Endothelial cell of hepatic sinusoid (primary cell): Measurements from ENCODE around the gene ANKRD11.
"Not testable (repeated sequence)": the region's sequence is repeated elsewhere in the genome, so short reads cannot be mapped to it uniquely, and the experiment has no call there.

ENCODE experiments used
- in situ Hi-C: cut with HindIII; loops from 2 replicates; pipeline ENCODE4 v1.10.0; 2017; ENCODE audit warnings: low sequenced_read_pairs

The ANKRD11 gene

DNA sequence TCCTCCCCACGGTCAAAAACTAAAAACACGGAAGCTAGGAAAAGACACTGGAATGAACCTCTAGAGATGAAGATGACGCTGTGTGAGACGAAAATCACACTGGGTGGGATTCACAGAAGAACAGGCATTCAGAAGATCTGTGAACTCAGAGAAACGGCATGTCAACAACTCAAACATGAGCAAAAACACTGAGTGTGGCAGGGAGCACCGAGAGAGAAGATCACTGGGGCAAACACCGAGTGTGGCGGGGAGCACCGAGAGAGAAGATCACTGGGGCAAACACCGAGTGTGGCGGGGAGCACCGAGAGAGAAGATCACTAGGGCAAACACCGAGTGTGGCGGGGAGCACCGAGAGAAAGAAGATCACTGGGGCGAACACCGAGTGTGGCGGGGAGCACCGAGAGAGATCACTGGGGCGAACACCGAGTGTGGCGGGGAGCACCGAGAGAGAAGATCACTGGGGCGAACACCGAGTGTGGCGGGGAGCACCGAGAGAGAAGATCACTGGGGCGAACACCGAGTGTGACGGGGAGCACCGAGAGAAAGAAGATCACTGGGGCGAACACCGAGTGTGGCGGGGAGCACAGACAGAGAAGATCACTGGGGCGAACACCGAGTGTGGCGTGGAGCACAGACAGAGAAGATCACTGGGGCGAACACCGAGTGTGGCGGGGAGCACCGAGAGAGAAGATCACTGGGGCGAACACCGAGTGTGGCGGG lies 100.7 kb downstream of the ANKRD11 start:
- in situ Hi-C loops = not testable (repeated sequence)

GRCh38 chr16:89388536-89388935 lies 101.8 kb downstream of the ANKRD11 start:
- in situ Hi-C loops = no loop called here

DNA sequence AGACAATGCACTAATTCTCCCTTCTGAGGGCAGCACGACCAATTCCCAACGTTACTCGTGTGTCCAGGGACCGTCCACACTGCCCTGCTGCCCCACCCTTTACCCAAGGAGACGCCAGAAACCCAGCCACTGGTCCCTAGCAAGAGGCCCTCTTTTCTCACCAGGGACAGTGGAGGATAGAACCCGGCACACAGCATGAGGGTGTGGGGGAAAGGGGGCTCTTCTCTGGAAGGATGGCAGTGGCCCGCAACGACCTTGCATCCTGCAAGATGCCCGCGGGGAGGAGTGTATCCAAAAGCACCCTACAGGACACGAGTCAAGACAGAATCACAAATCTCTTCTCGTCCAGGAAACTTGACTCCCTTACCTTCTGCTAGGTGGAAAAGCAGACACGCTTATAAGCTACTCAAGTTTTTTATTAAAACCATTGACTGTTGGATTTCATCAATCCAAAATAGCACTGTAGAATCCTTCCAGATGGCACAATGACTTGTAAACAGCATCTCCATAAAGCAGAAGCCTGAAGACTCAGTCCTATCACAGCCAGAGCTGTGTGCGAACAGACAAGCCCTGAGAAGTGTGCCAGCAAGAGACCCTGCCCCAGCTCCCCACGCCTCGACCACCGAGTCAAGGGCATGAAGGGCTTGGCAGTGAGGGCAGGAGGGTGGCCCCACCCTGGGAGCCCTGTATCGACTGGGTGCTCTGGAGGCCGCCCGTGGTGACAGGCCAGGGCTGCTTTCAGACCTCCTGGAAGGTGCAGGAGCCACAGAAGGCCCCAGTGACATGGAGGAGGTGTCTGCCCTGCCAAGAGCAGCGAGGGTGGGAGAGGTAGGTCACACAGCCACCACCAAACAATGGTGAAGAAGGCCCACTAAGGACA lies 103.8 kb downstream of the ANKRD11 start:
- in situ Hi-C loops = no loop called here

GRCh38 chr16:89385712-89386111 lies 104.6 kb downstream of the ANKRD11 start:
- in situ Hi-C loops = no loop called here

DNA sequence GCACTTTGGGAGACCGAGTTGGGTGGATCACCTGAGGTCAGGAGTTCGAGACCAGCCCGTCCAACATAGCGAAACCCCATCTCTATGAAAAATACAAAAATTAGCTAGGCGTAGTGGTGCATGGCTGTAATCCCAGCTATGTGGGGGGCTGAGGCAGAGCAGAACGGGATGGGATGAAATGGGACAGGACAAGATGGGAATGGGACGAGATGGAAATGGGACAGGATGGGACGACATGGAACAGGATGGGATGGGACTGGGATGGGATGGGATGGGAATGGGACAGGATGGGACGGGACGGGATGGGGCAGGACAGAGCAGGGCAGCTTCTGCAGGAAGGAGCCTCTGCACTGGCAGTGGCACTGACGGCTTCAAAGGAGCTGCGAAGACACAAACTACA lies 106.1 kb downstream of the ANKRD11 start:
- in situ Hi-C loops = no loop called here

DNA sequence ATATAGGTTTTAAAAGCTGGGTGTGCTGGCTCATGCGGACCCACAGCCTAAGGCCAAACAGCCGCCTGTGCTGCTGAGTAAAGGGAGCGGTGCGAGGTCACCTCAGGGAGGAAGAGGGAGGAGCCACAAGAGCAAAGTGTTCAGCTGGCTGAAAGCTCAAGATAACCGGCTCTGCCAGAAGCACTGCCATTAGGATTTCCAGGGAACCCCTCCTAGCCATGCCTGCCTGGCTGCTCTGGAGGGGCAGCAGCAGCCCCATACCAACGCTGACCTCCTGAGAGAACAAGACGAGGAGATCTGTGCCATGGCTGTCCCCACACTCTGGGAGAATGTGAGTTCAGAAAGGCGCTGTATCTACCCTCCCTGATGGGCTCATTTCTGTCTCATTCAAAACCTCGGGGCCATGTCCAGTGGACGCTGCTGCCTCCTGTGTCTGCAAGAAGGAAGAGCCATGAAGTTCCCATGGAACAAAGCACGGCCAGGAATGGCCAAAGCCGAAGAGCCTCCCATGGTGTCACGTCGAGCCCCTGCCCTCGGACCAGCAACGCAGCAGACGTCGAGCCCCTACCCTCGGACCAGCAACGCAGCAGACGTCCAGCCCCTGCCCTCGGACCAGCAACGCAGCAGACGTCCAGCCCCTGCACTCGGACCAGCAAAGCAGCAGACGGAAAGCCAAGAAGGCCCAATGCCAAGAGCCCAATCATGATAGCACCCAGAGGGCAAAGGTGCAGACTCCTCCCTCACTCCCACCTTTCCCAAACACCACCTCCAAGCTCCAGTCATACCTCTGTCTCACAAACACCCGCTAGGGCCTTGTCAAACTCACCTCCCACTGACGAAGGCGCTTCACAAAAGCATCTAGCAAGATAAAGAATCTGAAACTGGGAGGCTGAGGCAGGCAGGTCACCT lies 107.0 kb downstream of the ANKRD11 start:
- in situ Hi-C loops = no loop called here

DNA sequence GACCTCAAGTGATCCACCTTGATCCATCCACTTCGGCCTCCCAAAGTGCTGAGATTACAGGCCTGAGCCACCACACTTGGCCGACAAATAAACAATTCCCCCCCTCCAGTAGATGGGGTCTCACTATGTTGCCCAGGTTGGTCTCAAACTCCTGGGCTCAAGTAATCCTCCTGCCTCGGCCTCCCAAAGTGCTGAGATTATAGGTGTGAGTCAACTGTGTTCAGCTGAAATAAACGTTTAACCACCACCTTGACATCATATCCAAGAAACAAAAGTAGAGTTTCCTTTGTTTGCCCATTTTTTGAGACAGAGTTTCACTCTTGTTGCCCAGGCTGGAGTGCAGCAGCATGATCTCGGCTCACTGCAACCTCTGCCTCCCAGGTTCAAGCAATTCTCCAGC lies 107.8 kb downstream of the ANKRD11 start:
- in situ Hi-C loops = not testable (repeated sequence)

DNA sequence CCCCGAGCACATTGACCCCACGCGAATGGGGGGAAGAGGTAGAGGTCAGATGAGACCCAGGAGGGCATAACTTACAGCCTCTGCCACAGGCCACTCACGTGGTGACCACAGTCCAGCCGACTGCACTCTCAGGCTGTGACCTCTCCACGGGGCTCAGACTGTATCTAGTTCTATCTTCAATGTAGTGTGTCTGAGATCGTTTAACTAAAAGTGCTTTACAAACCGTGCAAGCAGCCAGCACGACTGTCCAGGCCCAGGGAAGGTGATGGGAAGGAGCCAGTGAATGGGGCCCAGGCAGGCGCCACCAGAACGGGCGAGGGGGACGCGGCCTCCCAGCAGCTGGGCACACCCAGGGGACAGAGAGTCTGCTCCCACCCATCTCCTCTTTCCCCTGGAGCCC lies 108.6 kb downstream of the ANKRD11 start:
- in situ Hi-C loops = no loop called here

GRCh38 chr16:89380681-89381080 lies 109.7 kb downstream of the ANKRD11 start:
- in situ Hi-C loops = no loop called here

GRCh38 chr16:89378947-89379771 lies 111.2 kb downstream of the ANKRD11 start:
- in situ Hi-C loops = no loop called here

- in situ Hi-C loops = no loop called here
Observed at GRCh38 chr16:89377453-89377848, 112.9 kb downstream of the ANKRD11 start.

- in situ Hi-C loops = no loop called here
Observed at GRCh38 chr16:89376812-89377452, 113.4 kb downstream of the ANKRD11 start.

GRCh38 chr16:89375686-89376085 lies 114.7 kb downstream of the ANKRD11 start:
- in situ Hi-C loops = no loop called here

- in situ Hi-C loops = no loop called here
Observed at GRCh38 chr16:89375021-89375420, 115.3 kb downstream of the ANKRD11 start.

DNA sequence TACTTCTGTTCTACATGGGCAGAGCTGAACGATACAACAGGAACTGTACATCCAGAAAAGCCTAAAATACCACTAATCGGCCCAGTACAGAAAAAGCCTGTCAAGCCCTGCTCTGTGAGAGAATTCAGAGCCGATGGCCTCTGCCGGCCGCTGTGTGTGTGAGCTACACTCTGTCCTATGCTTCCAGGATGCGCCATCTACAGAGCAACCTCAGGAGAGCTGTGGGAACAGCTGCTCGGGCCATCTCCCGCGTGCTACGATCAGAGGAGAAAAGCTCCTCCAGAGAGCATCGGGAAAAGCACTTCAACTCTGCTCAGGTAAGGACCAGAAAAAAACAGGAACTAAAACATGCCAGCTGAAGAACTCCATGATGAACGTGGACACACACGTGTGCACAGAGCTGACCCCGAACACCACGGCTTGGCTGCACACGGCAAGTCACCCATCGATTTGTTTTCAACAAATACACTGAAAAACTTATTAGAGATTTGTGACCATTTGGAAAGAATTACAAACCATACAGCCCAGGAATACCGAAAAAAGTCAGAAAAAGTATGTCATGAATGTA lies 115.9 kb downstream of the ANKRD11 start:
- in situ Hi-C loops = no loop called here

DNA sequence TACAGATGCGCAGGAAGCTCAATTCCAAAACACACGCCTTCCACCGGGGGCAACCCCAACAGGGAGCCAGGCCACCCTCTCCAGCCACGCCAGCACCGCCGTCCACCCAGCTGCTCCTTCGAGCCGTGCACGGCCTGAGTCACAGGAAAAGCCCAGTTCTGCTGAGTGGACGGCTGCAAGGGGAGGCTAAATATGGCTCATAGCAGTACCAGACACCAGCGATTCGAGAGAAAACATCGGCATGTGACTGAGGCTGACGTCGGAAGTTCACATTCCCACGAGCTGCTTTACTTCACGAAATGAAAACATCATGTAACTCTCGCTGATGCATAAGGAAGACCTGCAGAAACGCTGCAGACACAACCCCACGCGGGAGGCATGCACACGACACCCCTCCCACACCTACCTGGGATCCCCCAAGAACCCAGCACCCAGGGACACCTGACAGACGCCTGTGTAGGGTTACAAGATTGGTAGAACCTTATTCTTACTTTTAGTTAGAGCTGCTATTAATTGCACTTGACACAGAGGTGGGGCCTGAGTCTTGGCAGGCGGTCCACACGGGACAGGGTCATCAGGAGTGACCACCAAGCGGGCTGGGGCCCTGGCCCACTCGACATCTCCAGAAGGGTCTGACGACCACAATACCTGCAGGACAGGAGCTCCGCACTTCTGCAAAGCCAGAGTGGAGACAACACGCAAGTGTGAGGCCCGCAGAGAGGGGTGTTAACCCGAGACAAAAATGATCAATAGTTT lies 116.8 kb downstream of the ANKRD11 start:
- in situ Hi-C loops = no loop called here

GRCh38 chr16:89371968-89372634 lies 118.3 kb downstream of the ANKRD11 start:
- in situ Hi-C loops = no loop called here

GRCh38 chr16:89371386-89371785 lies 119.0 kb downstream of the ANKRD11 start:
- in situ Hi-C loops = no loop called here
